SK-N-SH treated with all-trans-retinoic acid at 6 μM for 48 hours (cell line): ENCODE measurements around the gene ARHGEF11.

Experiments
- ATAC-seq: fragments of 200-7000 bp; cut with Tn5 transposase; 3 replicates; pipeline ENCODE4 v1.9.1; 2020; ENCODE audit warnings: mild to moderate bottlenecking, moderate library complexity
- ARNTL ChIP-seq: fragments of 450-650 bp; formaldehyde crosslinking; IDR thresholded peaks from 2 replicates; pipeline ENCODE4 v1.5.0; 2020; ENCODE audit warnings: low read depth, mild to moderate bottlenecking, moderate library complexity, borderline replicate concordance
- BACH2 ChIP-seq: fragments of 250-450 bp; sonication (Bioruptor Pico); IDR thresholded peaks from 2 replicates; pipeline ENCODE4 v1.9.0; 2021; ENCODE audit warnings: mild to moderate bottlenecking, borderline replicate concordance
- CSDC2 ChIP-seq: fragments of 250-450 bp; sonication (Bioruptor Pico); IDR thresholded peaks from 2 replicates; pipeline ENCODE4 v1.5.0; 2020; ENCODE audit warnings: mild to moderate bottlenecking, moderate library complexity
- GLIS3 ChIP-seq: fragments of 250-450 bp; sonication (Bioruptor Pico); IDR thresholded peaks from 2 replicates; pipeline ENCODE4 v1.5.0; 2020; ENCODE audit warnings: mild to moderate bottlenecking, moderate library complexity
- ISL1 ChIP-seq: fragments of 250-450 bp; sonication (Bioruptor Pico); IDR thresholded peaks from 2 replicates; pipeline ENCODE4 v2.1.2; 2022; ENCODE audit warnings: mild to moderate bottlenecking, moderate library complexity
- OSR1 ChIP-seq: fragments of 250-450 bp; sonication (Bioruptor Pico); IDR thresholded peaks from 2 replicates; pipeline ENCODE4 v1.8.0; 2022; ENCODE audit warnings: moderate library complexity, mild to moderate bottlenecking, inconsistent platforms
- POU6F1 ChIP-seq: fragments of 250-450 bp; sonication (Bioruptor Pico); IDR thresholded peaks from 2 replicates; pipeline ENCODE4 v1.8.0; 2021; ENCODE audit warnings: low read depth, mild to moderate bottlenecking, moderate library complexity, borderline replicate concordance
- PPARA ChIP-seq: fragments of 250-450 bp; sonication (Bioruptor Pico); IDR thresholded peaks from 2 replicates; pipeline ENCODE4 v1.5.0; 2020; ENCODE audit warnings: mild to moderate bottlenecking, borderline replicate concordance
- SNAI2 ChIP-seq: fragments of 250-450 bp; sonication (Bioruptor Pico); IDR thresholded peaks from 2 replicates; pipeline ENCODE4 v1.5.0; 2020; ENCODE audit warnings: mild to moderate bottlenecking, moderate library complexity
- TCF4 ChIP-seq: fragments of 250-450 bp; sonication (Bioruptor Pico); IDR thresholded peaks from 2 replicates; pipeline ENCODE4 v1.8.0; 2021; ENCODE audit warnings: mild to moderate bottlenecking, moderate library complexity, borderline replicate concordance
- ZC3H10 ChIP-seq: fragments of 250-450 bp; sonication (Bioruptor Pico); IDR thresholded peaks from 2 replicates; pipeline ENCODE4 v1.5.1; 2021; ENCODE audit warnings: mild to moderate bottlenecking, moderate library complexity
- ZFP30 ChIP-seq: fragments of 450-650 bp; formaldehyde crosslinking; IDR thresholded peaks from 2 replicates; pipeline ENCODE4 v1.5.0; 2022; ENCODE audit warnings: mild to moderate bottlenecking, moderate library complexity
- ZNF565 ChIP-seq: fragments of 450-650 bp; formaldehyde crosslinking; conservative IDR thresholded peaks from 2 replicates; pipeline ENCODE4 v1.5.0; 2020; ENCODE audit warnings: low read depth, mild to moderate bottlenecking, moderate library complexity
- ZNF70 ChIP-seq: fragments of 450-650 bp; formaldehyde crosslinking; IDR thresholded peaks from 2 replicates; pipeline ENCODE4 v1.5.0; 2020; ENCODE audit warnings: mild to moderate bottlenecking, moderate library complexity
- ZNF8 ChIP-seq: fragments of 450-650 bp; formaldehyde crosslinking; IDR thresholded peaks from 2 replicates; pipeline ENCODE4 v1.5.0; 2020; ENCODE audit warnings: mild to moderate bottlenecking, moderate library complexity
- TF ChIP-seq, protein P1 (sequence below): fragments of 250-450 bp; sonication (Bioruptor Pico); IDR thresholded peaks from 2 replicates; pipeline ENCODE4 v1.5.1; 2021; ENCODE audit warnings: mild to moderate bottlenecking, moderate library complexity
- TF ChIP-seq, protein P2 (sequence below): fragments of 250-450 bp; sonication (Bioruptor Pico); IDR thresholded peaks from 2 replicates; pipeline ENCODE4 v1.5.1; 2020; ENCODE audit warnings: low read depth, mild to moderate bottlenecking, moderate library complexity
- TF ChIP-seq, protein P3 (sequence below): fragments of 250-450 bp; sonication (Bioruptor Pico); IDR thresholded peaks from 2 replicates; pipeline ENCODE4 v1.5.0; 2020; ENCODE audit warnings: mild to moderate bottlenecking, moderate library complexity

ARHGEF11 gene

DNA sequence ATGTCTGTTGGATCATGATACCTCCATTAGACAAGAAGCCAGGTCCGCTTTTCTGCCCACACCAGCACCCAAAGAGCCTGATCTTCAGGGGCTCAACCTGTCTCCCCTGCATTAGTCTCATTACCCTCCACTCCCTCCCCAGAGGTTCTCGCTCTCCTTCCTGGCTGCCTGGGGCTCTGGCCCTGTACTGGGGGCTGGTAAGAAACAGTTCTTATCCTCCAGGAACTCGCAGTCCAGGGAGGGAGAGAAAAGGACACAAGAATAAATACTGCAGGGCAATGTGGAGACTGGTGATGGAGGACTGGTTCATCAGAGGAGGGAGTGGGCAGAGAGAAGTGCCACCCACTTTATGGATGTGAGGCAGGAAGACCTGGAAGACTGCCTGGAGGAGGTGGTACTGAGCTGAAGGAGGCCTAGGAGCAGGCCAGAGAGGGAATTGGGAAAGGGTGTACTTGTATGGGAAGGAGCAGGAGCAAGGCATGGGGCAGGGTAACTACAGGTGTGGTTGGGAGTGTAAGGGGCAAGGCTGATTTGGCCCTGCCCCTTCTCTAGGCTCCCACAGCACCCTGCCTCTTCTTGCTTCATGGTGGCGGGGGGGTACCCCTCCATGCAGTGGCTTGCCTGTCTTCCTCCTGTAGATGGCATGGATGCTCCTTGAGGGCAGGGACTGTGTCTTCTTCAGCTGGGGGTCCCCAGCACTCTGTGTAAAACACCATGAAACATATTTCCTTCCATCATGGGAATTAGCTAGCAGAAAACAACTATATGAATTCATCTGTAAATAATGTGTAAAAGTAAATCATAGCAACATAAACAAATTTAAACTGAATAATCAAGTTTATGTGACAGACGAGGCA, 120.2 kb downstream of the ARHGEF11 start (continued):
- no peak for TF ChIP-seq POU6F1 (CRISPR knock-in tag)

DNA sequence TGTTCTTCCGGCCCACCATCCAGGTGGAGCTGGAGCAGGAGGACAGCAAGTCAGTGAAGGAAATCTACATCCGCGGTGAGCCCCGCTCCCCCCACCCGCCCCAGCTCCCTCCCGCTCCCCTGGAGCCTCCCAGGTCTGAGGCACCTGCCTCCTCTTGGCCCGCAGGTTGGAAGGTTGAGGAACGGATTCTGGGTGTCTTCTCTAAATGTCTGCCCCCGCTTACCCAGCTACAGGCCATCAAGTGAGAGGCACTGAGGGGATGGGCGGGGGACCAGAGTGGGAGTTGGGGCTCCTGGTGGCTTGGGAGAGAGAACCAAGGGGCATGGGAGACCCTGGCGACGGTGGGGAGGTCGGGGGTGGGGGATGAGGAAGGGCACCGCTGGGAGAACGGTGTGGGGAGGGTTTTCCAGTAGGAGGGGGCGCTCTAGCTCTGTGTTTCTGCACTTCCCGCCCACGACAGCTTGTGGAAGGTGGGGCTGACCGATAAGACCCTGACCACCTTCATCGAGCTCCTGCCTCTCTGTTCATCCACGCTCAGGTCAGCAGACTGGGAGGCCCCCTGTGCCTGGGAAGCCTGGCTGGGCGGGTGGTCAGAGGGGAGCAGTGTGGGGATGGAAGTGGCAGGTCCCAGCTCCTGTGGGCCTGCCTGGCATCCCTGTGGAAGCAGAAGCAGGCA, 120.9 kb downstream of the ARHGEF11 start:
- ATAC-seq = no peak

DNA sequence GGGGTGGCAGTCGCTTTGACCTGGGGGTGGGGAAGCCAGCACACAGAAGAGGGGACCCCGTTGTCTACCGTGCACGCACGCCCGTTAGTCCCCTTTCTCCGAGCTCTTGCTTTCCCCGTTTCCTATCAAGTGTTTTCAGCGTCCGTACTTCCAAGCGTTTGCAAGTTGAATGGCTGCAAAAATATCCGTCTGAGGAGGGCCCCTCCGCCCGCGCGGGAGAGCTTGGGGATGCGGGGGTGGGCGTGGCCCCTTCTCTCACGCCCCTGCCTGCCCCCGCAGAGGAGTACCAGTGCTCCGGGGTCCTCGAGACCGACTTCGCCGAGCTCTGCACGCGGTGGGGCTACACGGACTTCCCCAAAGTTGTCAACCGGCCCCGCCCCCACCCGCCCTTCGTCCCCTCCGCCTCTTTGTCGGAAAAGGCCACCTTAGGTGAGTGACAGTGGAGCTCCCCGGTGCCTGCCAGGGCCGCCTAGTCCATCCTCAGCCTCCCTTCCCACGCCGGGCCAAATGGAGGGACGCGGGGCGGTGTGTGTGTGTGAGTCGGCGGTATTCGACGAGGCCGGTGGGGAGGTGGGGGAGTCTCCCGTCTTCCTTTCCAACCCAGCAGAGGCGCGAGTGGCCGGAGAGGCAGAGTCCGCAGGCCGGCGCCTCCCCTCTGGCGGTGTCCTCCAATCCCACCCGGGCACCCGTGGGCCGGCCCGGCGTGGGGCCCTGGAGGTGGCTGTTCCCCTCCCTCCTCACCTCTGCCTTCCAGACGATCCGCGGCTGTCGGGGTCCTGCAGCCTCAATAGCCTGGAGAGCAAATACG, 121.7 kb downstream of the ARHGEF11 start:
- no peak for TF ChIP-seq TCF4 (CRISPR knock-in tag)
- no peak for TF ChIP-seq CSDC2 (CRISPR knock-in tag)
- TF ChIP-seq ZC3H10 (CRISPR knock-in tag) = no peak
- no peak for TF ChIP-seq SNAI2 (CRISPR knock-in tag)
- TF ChIP-seq ZNF565 (CRISPR knock-in tag) = no peak
- TF ChIP-seq ARNTL (CRISPR knock-in tag) = no peak
- no peak for TF ChIP-seq ZNF8 (CRISPR knock-in tag)
- TF ChIP-seq, protein P1, sequence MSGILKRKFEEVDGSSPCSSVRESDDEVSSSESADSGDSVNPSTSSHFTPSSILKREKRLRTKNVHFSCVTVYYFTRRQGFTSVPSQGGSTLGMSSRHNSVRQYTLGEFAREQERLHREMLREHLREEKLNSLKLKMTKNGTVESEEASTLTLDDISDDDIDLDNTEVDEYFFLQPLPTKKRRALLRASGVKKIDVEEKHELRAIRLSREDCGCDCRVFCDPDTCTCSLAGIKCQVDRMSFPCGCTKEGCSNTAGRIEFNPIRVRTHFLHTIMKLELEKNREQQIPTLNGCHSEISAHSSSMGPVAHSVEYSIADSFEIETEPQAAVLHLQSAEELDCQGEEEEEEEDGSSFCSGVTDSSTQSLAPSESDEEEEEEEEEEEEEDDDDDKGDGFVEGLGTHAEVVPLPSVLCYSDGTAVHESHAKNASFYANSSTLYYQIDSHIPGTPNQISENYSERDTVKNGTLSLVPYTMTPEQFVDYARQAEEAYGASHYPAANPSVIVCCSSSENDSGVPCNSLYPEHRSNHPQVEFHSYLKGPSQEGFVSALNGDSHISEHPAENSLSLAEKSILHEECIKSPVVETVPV (CRISPR knock-in tag) = no peak
- TF ChIP-seq ISL1 = no peak
- TF ChIP-seq PPARA (CRISPR knock-in tag) = no peak
- no peak for TF ChIP-seq ZFP30 (CRISPR knock-in tag)
- no peak for TF ChIP-seq POU6F1 (CRISPR knock-in tag)
- TF ChIP-seq BACH2 (CRISPR knock-in tag) = no peak
- no peak for TF ChIP-seq GLIS3 (CRISPR knock-in tag)
- no peak for TF ChIP-seq OSR1 (CRISPR knock-in tag)
- TF ChIP-seq, protein P2, sequence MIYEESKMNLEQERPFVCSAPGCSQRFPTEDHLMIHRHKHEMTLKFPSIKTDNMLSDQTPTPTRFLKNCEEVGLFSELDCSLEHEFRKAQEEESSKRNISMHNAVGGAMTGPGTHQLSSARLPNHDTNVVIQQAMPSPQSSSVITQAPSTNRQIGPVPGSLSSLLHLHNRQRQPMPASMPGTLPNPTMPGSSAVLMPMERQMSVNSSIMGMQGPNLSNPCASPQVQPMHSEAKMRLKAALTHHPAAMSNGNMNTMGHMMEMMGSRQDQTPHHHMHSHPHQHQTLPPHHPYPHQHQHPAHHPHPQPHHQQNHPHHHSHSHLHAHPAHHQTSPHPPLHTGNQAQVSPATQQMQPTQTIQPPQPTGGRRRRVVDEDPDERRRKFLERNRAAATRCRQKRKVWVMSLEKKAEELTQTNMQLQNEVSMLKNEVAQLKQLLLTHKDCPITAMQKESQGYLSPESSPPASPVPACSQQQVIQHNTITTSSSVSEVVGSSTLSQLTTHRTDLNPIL = no peak
- TF ChIP-seq, protein P3, sequence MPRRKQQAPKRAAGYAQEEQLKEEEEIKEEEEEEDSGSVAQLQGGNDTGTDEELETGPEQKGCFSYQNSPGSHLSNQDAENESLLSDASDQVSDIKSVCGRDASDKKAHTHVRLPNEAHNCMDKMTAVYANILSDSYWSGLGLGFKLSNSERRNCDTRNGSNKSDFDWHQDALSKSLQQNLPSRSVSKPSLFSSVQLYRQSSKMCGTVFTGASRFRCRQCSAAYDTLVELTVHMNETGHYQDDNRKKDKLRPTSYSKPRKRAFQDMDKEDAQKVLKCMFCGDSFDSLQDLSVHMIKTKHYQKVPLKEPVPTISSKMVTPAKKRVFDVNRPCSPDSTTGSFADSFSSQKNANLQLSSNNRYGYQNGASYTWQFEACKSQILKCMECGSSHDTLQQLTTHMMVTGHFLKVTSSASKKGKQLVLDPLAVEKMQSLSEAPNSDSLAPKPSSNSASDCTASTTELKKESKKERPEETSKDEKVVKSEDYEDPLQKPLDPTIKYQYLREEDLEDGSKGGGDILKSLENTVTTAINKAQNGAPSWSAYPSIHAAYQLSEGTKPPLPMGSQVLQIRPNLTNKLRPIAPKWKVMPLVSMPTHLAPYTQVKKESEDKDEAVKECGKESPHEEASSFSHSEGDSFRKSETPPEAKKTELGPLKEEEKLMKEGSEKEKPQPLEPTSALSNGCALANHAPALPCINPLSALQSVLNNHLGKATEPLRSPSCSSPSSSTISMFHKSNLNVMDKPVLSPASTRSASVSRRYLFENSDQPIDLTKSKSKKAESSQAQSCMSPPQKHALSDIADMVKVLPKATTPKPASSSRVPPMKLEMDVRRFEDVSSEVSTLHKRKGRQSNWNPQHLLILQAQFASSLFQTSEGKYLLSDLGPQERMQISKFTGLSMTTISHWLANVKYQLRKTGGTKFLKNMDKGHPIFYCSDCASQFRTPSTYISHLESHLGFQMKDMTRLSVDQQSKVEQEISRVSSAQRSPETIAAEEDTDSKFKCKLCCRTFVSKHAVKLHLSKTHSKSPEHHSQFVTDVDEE (CRISPR knock-in tag) = no peak
- no peak for TF ChIP-seq ZNF70 (CRISPR knock-in tag)
- no peak for ATAC-seq

More for the DNA sequence above, 120.9 kb downstream of the ARHGEF11 start:
- TF ChIP-seq ARNTL (CRISPR knock-in tag) (no peak), ZC3H10 (CRISPR knock-in tag) (no peak)
